ENCODE data around the gene IVL. TPM values are rescaled to one million over a fixed set of nuclear protein-coding genes. Genes with fewer than 3 reads are reported as not detected.

Gene IVL
- total RNA-seq, 1 experiment from 2014 or later: 1.1 TPM

DNA sequence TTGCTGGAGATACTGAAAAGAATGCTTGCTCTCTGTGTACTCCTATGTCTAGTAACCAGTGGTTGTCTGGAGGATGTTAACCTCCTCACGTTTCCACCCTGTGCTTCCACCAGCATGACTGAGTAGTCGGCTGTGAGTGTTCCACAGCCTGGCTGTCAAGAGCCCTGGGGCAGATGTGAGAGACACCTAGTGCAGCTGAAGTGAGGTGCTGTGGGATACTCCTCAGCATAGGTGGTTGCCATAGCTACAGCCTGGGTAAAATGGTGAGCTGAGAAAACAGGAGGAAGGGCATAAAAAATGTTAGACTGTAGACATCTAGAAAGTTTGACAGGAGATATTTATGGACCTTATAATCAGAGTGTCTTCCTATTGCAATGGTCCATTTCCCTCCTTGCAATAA lies 15.8 kb downstream of the IVL start:
- H3K4me3 Mint-ChIP-seq (ENCODE audit: low read depth, unreplicated experiment): no peak overlapping the region
- intact Hi-C loops (cut with micrococcal nuclease; ENCODE audit: unreplicated experiment): no loop called here
- peaks cover 10% of the 10 kb centered on the region for H3K4me1 Mint-ChIP-seq (ENCODE audit: low read depth, unreplicated experiment)
- BruUV-seq (replicated peaks): no TSS peak
- peaks cover 11% of the 10 kb centered on the region for H3K9me3 Mint-ChIP-seq (ENCODE audit: low read depth, unreplicated experiment)
- TF ChIP-seq, protein P1, sequence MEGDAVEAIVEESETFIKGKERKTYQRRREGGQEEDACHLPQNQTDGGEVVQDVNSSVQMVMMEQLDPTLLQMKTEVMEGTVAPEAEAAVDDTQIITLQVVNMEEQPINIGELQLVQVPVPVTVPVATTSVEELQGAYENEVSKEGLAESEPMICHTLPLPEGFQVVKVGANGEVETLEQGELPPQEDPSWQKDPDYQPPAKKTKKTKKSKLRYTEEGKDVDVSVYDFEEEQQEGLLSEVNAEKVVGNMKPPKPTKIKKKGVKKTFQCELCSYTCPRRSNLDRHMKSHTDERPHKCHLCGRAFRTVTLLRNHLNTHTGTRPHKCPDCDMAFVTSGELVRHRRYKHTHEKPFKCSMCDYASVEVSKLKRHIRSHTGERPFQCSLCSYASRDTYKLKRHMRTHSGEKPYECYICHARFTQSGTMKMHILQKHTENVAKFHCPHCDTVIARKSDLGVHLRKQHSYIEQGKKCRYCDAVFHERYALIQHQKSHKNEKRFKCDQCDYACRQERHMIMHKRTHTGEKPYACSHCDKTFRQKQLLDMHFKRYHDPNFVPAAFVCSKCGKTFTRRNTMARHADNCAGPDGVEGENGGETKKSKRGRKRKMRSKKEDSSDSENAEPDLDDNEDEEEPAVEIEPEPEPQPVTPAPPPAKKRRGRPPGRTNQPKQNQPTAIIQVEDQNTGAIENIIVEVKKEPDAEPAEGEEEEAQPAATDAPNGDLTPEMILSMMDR (IDR thresholded peaks at IDR 0.05; ENCODE audit: unreplicated experiment): no peak
- CTCF ChIA-PET: no interaction called here
- H3K27ac Mint-ChIP-seq (ENCODE audit: unreplicated experiment): no peak overlapping the region
- no peaks in the 10 kb centered on the region for H3K36me3 Mint-ChIP-seq (ENCODE audit: insufficient read depth, unreplicated experiment)
- DNase-seq: no peak
- H3K27me3 Mint-ChIP-seq (ENCODE audit: unreplicated experiment): no peaks in the 10 kb centered on the region

DNA sequence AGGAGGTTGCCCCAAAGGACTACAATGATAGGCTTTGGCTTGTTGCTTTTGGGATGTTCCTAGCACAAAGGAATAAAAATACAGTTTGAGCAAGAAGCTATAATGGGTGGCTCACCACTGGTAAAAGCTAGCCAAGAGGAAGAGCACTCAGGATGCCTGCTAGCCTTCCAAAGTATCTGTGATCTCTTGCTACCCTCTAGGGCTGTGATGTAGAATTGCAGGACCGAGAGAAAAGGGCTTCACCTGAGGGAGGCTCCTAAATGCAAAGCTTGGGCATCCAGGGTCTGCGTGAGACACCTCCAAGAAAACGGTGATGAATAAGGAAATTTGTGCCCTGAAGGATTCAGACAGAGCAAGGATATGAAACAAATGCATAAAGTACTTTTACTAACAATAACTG lies 17.7 kb downstream of the IVL start:
- DNase-seq: no peak
- peaks cover 13% of the 10 kb centered on the region for H3K4me1 Mint-ChIP-seq (ENCODE audit: low read depth, unreplicated experiment)
- CTCF ChIA-PET: interaction anchor here (0.5 to 1.6 kb wide), 5 partner anchors 8 to 1219 kb away, joined by 3 to 12 read pairs (median 3); no protein-coding TSS in a partner anchor
- H3K9me3 Mint-ChIP-seq (ENCODE audit: low read depth, unreplicated experiment): peaks cover 11% of the 10 kb centered on the region
- BruUV-seq (replicated peaks): no TSS peak
- TF ChIP-seq, protein P1 (IDR thresholded peaks at IDR 0.05; ENCODE audit: unreplicated experiment): peak; percentile 43
- H3K27ac Mint-ChIP-seq (ENCODE audit: unreplicated experiment): no peak overlapping the region
- intact Hi-C loops (cut with micrococcal nuclease; ENCODE audit: unreplicated experiment): loop anchor here (2.0 to 5.0 kb wide), 2 partner anchors 55 to 274 kb away; no protein-coding TSS in a partner anchor
- no peaks in the 10 kb centered on the region for H3K36me3 Mint-ChIP-seq (ENCODE audit: insufficient read depth, unreplicated experiment)
- H3K4me3 Mint-ChIP-seq (ENCODE audit: low read depth, unreplicated experiment): no peak overlapping the region
- H3K27me3 Mint-ChIP-seq (ENCODE audit: unreplicated experiment): no peaks in the 10 kb centered on the region

DNA sequence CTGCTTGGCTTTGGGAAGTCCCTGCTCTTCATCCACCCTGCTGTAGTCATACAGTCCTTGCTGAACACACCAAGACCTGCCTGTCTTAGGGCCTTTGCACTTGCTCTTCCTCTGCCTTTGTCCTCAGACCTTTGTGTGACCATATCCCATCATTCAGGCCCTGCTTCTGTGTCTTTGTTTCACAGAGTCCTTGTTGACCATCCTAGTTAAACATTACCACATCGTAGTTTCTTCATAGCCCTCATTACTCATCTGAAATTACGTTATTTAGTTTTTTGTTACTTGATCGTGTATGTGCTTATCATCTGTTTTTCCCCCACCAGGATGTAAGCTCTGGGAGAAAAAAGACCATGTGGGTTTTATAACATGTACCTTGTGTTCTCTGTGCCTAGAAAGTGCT lies 20.3 kb downstream of the IVL start:
- H3K4me1 Mint-ChIP-seq (ENCODE audit: low read depth, unreplicated experiment): peaks cover 21% of the 10 kb centered on the region
- H3K9me3 Mint-ChIP-seq (ENCODE audit: low read depth, unreplicated experiment): peaks cover 11% of the 10 kb centered on the region
- no peak overlapping the region for H3K4me3 Mint-ChIP-seq (ENCODE audit: low read depth, unreplicated experiment)
- intact Hi-C loops (cut with micrococcal nuclease; ENCODE audit: unreplicated experiment): loop anchor here (5.0 kb wide), 1 partner anchor 276 kb away; no protein-coding TSS in a partner anchor
- no peaks in the 10 kb centered on the region for H3K36me3 Mint-ChIP-seq (ENCODE audit: insufficient read depth, unreplicated experiment)
- H3K27ac Mint-ChIP-seq (ENCODE audit: unreplicated experiment): peak overlapping the region; percentile 18
- TF ChIP-seq, protein P1 (IDR thresholded peaks at IDR 0.05; ENCODE audit: unreplicated experiment): no peak
- DNase-seq: no peak
- H3K27me3 Mint-ChIP-seq (ENCODE audit: unreplicated experiment): no peaks in the 10 kb centered on the region
- no TSS peak for BruUV-seq (replicated peaks)
- CTCF ChIA-PET: interaction anchor here (0.6 to 1.0 kb wide), 2 partner anchors 39 to 1212 kb away, joined by 3 to 5 read pairs; no protein-coding TSS in a partner anchor

DNA sequence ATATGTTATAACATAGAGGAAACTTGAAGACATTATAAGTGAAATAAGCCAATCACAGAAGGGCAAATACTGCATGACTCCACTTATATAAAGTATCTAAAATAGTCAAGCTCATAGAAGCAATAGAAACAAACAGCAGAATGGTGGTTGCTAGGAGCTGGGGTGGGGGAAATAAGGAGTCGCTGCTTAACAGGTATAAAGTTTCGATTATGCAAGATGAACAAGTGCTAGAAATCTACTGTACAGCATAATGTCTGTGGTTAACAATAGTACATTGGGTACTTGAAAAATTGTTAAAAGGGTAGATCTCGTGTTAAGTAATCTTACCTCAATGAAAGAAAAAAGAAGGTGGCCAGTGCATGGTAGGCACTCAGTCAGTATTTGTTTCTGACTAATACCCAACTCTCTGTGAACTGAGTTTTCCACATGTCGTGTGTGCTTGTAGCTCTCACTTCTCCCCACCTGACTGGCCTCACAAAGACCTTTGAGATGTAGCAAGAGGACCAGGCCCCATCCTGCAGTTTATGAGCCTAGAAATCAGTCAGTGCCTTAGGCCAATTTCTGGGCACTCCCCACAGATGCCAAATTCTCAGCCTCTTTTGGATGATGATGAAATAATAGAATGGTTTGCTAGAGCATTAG lies 23.9 kb downstream of the IVL start:
- TF ChIP-seq, protein P1 (IDR thresholded peaks at IDR 0.05; ENCODE audit: unreplicated experiment): no peak

More for the DNA sequence above, 23.9 kb downstream of the IVL start:
- intact Hi-C loops (cut with micrococcal nuclease; ENCODE audit: unreplicated experiment): no loop called here
- Mint-ChIP-seq H3K4me1 (ENCODE audit: low read depth, unreplicated experiment) (peaks cover 22% of the 10 kb centered on the region), H3K4me3 (ENCODE audit: low read depth, unreplicated experiment) (no peak overlapping the region), H3K9me3 (ENCODE audit: low read depth, unreplicated experiment) (peaks cover 3% of the 10 kb centered on the region), H3K27me3 (ENCODE audit: unreplicated experiment) (no peaks in the 10 kb centered on the region), H3K27ac (ENCODE audit: unreplicated experiment) (no peak overlapping the region), H3K36me3 (ENCODE audit: insufficient read depth, unreplicated experiment) (no peaks in the 10 kb centered on the region)
- BruUV-seq (replicated peaks): no TSS peak
- no peak for DNase-seq
- CTCF ChIA-PET: no interaction called here

Measured in Calu3 (cell line).